Measurements from ENCODE around the gene TRNP1. TPM values are rescaled to one million over a fixed set of nuclear protein-coding genes. Genes with fewer than 3 reads are reported as not detected.

The TRNP1 gene
- total and polyA plus RNA-seq, 10 of the 15 experiments (the other 5 are each of a cell fraction or from before 2014, with no cell fraction given): 0.13 TPM; not detected in 9

GRCh38 chr1:26960625-26960966 is 32.9 kb upstream of the TRNP1 start (continued):
- TF ChIP-seq NRF1 (conservative IDR thresholded peaks at IDR 0.05; ENCODE audit: low read depth, low read length): no peak
- TF ChIP-seq POLR2A (IDR thresholded peaks at IDR 0.05; ENCODE audit: low read depth, low read length): no peak

- H3K4me2 ChIP-seq (ENCODE audit: control insufficient read depth, insufficient read depth): no peak overlapping the region
- no TSS peak for BruUV-seq (replicated peaks)
- in situ Hi-C loops (cut with MboI): no loop called here
- no peak for FAIRE-seq
- ChIA-PET SMC1A (ENCODE audit: uncharacterized antibody, unreplicated experiment) (no interaction called here), CTCF (no interaction called here), RAD21 (ENCODE audit: unreplicated experiment) (no interaction called here), POLR2A (interaction anchor here (0.5 kb wide), 1 partner anchor 360 kb away, joined by 8 read pairs; no protein-coding TSS in a partner anchor)
- ATAC-seq: no peak
- intact Hi-C loops (cut with micrococcal nuclease; ENCODE audit: unreplicated experiment): no loop called here
- no peak overlapping the region for H2AFZ ChIP-seq (ENCODE audit: control insufficient read depth, low read depth, low read length)
- H4K20me1 ChIP-seq (ENCODE audit: control insufficient read depth, insufficient read depth): no peaks in the 10 kb centered on the region
- H3K79me2 ChIP-seq (ENCODE audit: control insufficient read depth, insufficient read depth, low read length): no peaks in the 10 kb centered on the region
- H3K4me3 ChIP-seq: no peak overlapping the region
- H3K9ac ChIP-seq (ENCODE audit: control insufficient read depth, insufficient read depth, low read length): no peak overlapping the region
- no peaks in the 10 kb centered on the region for H3K9me3 ChIP-seq (replicated peaks; ENCODE audit: control insufficient read depth, insufficient read depth, low read length)
- 6% methylated on average over 3 of the region's 3 CpGs for WGBS (ENCODE audit: insufficient coverage, insufficient replicate concordance, low lambda C conversion rate, missing lambda C conversion rate)
- no peak for DNase-seq (ENCODE audit: low read depth, low spot score)
- H3K4me1 ChIP-seq (ENCODE audit: control insufficient read depth, insufficient read depth, low read length): no peaks in the 10 kb centered on the region
- no peaks in the 10 kb centered on the region for H3K36me3 ChIP-seq (ENCODE audit: control insufficient read depth in 2 of 2, insufficient read depth in 2 of 2, low read length in 1 of 2)
- H3K27ac ChIP-seq (ENCODE audit: control insufficient read depth, insufficient read depth): no peak overlapping the region
- H3K27me3 ChIP-seq (replicated peaks in 1 of 2; ENCODE audit: control insufficient read depth in 2 of 2, insufficient read depth in 2 of 2, low read length in 1 of 2): peaks cover 6 to 7% of the 10 kb centered on the region in 2 experiments
- TF ChIP-seq E2F8 (IDR thresholded peaks at IDR 0.05; ENCODE audit: low read depth, partially characterized antibody): no peak
- TF ChIP-seq CHD4 (IDR thresholded peaks at IDR 0.05): no peak
- TF ChIP-seq MXI1 (IDR thresholded peaks at IDR 0.05; ENCODE audit: low read depth, low read length): no peak
- TF ChIP-seq PRDM15 (CRISPR knock-in tag; IDR thresholded peaks at IDR 0.05): no peak
- TF ChIP-seq BMI1 (IDR thresholded peaks at IDR 0.05; ENCODE audit: borderline replicate concordance): no peak
- TF ChIP-seq STAT1 (conservative IDR thresholded peaks at IDR 0.05): no peak
- TF ChIP-seq CHD1 (IDR thresholded peaks at IDR 0.05; ENCODE audit: low read depth, low read length): no peak
- TF ChIP-seq RAD51 (IDR thresholded peaks at IDR 0.05): no peak
- no peak for TF ChIP-seq BRCA1 (IDR thresholded peaks at IDR 0.05; ENCODE audit: low read depth, low read length)
- no peak for TF ChIP-seq MYB (IDR thresholded peaks at IDR 0.05; ENCODE audit: borderline replicate concordance, low read depth, low read length)
- TF ChIP-seq USF2 (IDR thresholded peaks at IDR 0.05; ENCODE audit: borderline replicate concordance, low read depth, low read length): no peak
- TF ChIP-seq DPF2 (IDR thresholded peaks at IDR 0.05): no peak
- no peak for TF ChIP-seq FOXM1 (IDR thresholded peaks at IDR 0.05; ENCODE audit: low read depth, low read length)
- TF ChIP-seq CTCF (IDR thresholded peaks at IDR 0.05 in 2 of 3, conservative IDR thresholded peaks at IDR 0.05 in 1 of 3; ENCODE audit: control insufficient read depth in 2 of 3, extremely low read depth in 1 of 3, insufficient read depth in 1 of 3, low read depth in 3 of 3, low read length in 3 of 3): no peak
Measured at GRCh38 chr1:26961826-26962225, 31.7 kb upstream of the TRNP1 start.

All from GM12878 (cell line).